Psoas muscle (tissue), 8 donors: ENCODE measurements around the gene AHCYL1. TPM values are rescaled to one million over a fixed set of nuclear protein-coding genes. Genes with fewer than 3 reads are reported as not detected.

ENCODE experiments used
- ATAC-seq, 4 donors: fragments of 200-7000 bp; cut with Tn5 transposase; one replicate each; pipeline ENCODE4 v1.9.1; 2020; ENCODE audit warnings: moderate library complexity in 3 of 4, mild to moderate bottlenecking in 2 of 4
- DNase-seq, 2 donors: peaks; one replicate each; pipeline ENCODE4 v3.0.0-alpha.2; 2020
- H3K27ac ChIP-seq: fragments of 200-600 bp; one replicate; pipeline ENCODE4 v1.8.0; 2022
- H3K27me3 ChIP-seq, 3 donors: fragments of 200-600 bp in 1 of 3; one replicate each; pipeline versions ENCODE4 v1.6.1 to v1.8.0; 2013 to 2022; ENCODE audit warnings: low read length in 2 of 3, mild to moderate bottlenecking in 2 of 3, moderate library complexity in 1 of 3; ENCODE audit not compliant: insufficient read depth in 3 of 3
- H3K36me3 ChIP-seq, 2 donors: fragments of 200-600 bp in 1 of 2; one replicate each; pipeline versions ENCODE4 v1.6.1 to v1.8.0; 2013 to 2022; ENCODE audit warnings: low read depth in 1 of 2, mild to moderate bottlenecking in 1 of 2, moderate library complexity in 1 of 2; ENCODE audit not compliant: insufficient read depth in 1 of 2
- H3K4me1 ChIP-seq: fragments of 200-600 bp; one replicate; pipeline ENCODE4 v1.8.0; 2022
- H3K4me3 ChIP-seq: fragments of 200-600 bp; one replicate; pipeline ENCODE4 v1.8.0; 2022; ENCODE audit warnings: mild to moderate bottlenecking
- H3K9me3 ChIP-seq: fragments of 200-600 bp; one replicate; pipeline ENCODE4 v1.8.0; 2022
- CTCF ChIP-seq: fragments of 200-600 bp; IDR thresholded peaks from one replicate; pipeline ENCODE4 v1.8.0; 2022; ENCODE audit warnings: antibody characterized with exemption
- WGBS, 3 donors: extraction: QIAGEN DNeasy Blood & Tissue Kit; methylation state at CpG; one replicate each; pipeline versions ENCODE4 v1.1.6 to v1.1.7; 2013; 5-methylcytosine and 5-hydroxymethylcytosine counted together
- intact Hi-C, 2 donors: fragments of 100-400 bp; cut with DNase I; formaldehyde crosslinking; loops; one replicate each; pipeline versions ENCODE4 v1.11.0 to v1.14.2; 2022
- polyA plus RNA-seq, 3 donors: library from polyadenylated mRNA; stranded (reverse); fragments of 200-250 nt; gene quantifications; one replicate each; pipeline ENCODE4 v1.2.3, GENCODE V29; 2013
- total RNA-seq, 4 donors: library from RNA; stranded (reverse); fragmentation: NEBNext Ultra II Directional in 2 of 4; extraction: Animal tissue kit (Norgen Biotek cat#: 25700) in 2 of 4; gene quantifications; one replicate each; pipeline versions ENCODE4 v1.2.1 to v1.2.4, GENCODE V29; 2021 to 2023
- donor health status: healthy with polysubstance abuse.
- donor health status: DM: no; HTN: no; CAD: no; lungs with moderate emphysema.
- donor health status: Bipolar disorder and iron deficiency.
- donor health status: healthy.
- donor health status: DM: yes; HTN: yes; CAD: no.
- donor health status: DM: no; HTN: no; CAD: no.
- donor health status: DM: no; HTN: no; CAD: no.
- donor health status: DM: yes; HTN: yes; CAD: no.

Gene AHCYL1
- total and polyA plus RNA-seq, 7 donors = 42.5 to 128 (median 60.2) TPM

- no peak overlapping the region for H3K4me3 ChIP-seq
- DNase-seq (no peak), ATAC-seq (no peak)
- no peak for TF ChIP-seq CTCF
- no peaks in the 10 kb centered on the region for H3K9me3 ChIP-seq
- no peaks in the 10 kb centered on the region for H3K4me1 ChIP-seq
- WGBS, 3 donors = 76 to 95% (median 87%) methylated on average over 4 of the region's 4 CpGs
- peaks cover 17 to 97% of the 10 kb centered on the region in 2 donors for H3K36me3 ChIP-seq
- intact Hi-C loops = no loop called here
- H3K27me3 ChIP-seq = no peaks in the 10 kb centered on the region
- no peak overlapping the region for H3K27ac ChIP-seq
Measured at GRCh38 chr1:110056285-110056683, 71.7 kb downstream of the AHCYL1 start.

- TF ChIP-seq CTCF = no peak
- H3K4me1 ChIP-seq = no peaks in the 10 kb centered on the region
- DNase-seq (peak in 1 of 2 donors; percentile 21), ATAC-seq (peak; percentile 19 to 54 (median 32))
- intact Hi-C loops = no loop called here
- WGBS, 3 donors = 50 to 65% (median 51%) methylated on average over 3 of the region's 3 CpGs
- peaks cover 13 to 97% of the 10 kb centered on the region in 2 donors for H3K36me3 ChIP-seq
- no peak overlapping the region for H3K27ac ChIP-seq
- H3K4me3 ChIP-seq = no peak overlapping the region
- H3K9me3 ChIP-seq = no peaks in the 10 kb centered on the region
- no peaks in the 10 kb centered on the region for H3K27me3 ChIP-seq
Measured at GRCh38 chr1:110056776-110057175, 72.2 kb downstream of the AHCYL1 start.

GRCh38 chr1:110057963-110058518 is 73.5 kb downstream of the AHCYL1 start:
- H3K4me3 ChIP-seq = no peak overlapping the region
- 75 to 79% (median 78%) methylated on average over 7 of the region's 7 CpGs for WGBS, 3 donors
- peaks cover 10 to 89% of the 10 kb centered on the region in 2 donors for H3K36me3 ChIP-seq
- TF ChIP-seq CTCF = no peak
- no peaks in the 10 kb centered on the region for H3K9me3 ChIP-seq
- intact Hi-C loops = no loop called here
- no peak overlapping the region for H3K27ac ChIP-seq
- H3K4me1 ChIP-seq = no peaks in the 10 kb centered on the region
- ATAC-seq (no peak), DNase-seq (peak in 1 of 2 donors; percentile 43)
- H3K27me3 ChIP-seq = no peaks in the 10 kb centered on the region

GRCh38 chr1:110058591-110058990 is 74.0 kb downstream of the AHCYL1 start:
- DNase-seq (peak in 1 of 2 donors; percentile 1), ATAC-seq (no peak)
- no peak overlapping the region for H3K27ac ChIP-seq
- 61 to 77% (median 62%) methylated on average over 1 of the region's 1 CpG for WGBS, 3 donors
- no peak overlapping the region for H3K4me3 ChIP-seq
- TF ChIP-seq CTCF = no peak
- peaks cover 10 to 83% of the 10 kb centered on the region in 2 donors for H3K36me3 ChIP-seq
- H3K4me1 ChIP-seq = no peaks in the 10 kb centered on the region
- H3K27me3 ChIP-seq = no peaks in the 10 kb centered on the region
- H3K9me3 ChIP-seq = no peaks in the 10 kb centered on the region
- intact Hi-C loops = no loop called here
